Stimulated activated naive CD8-positive, alpha-beta T cell treated with anti-CD3 and anti-CD28 coated beads, Interleukin-15, Interleukin-2, amounts not matched to agents 100 ng/mL and 50 ng/mL, for 24 hours (primary cell): ENCODE measurements around the gene MYADML2.
"Not testable (repeated sequence)": the region's sequence is repeated elsewhere in the genome, so short reads cannot be mapped to it uniquely, and the experiment has no call there.

ENCODE experiments used
- H3K27ac Mint-ChIP-seq: one replicate; pipeline ENCODE4 v1.8.0; 2021; ENCODE audit warnings: mild to moderate bottlenecking, mixed read lengths
- H3K27me3 Mint-ChIP-seq: one replicate; pipeline ENCODE4 v1.8.0; 2021; ENCODE audit warnings: mixed read lengths
- H3K36me3 Mint-ChIP-seq: one replicate; pipeline ENCODE4 v1.8.0; 2021; ENCODE audit warnings: low read depth, mixed read lengths
- H3K4me1 Mint-ChIP-seq: one replicate; pipeline ENCODE4 v1.8.0; 2021; ENCODE audit warnings: low read depth, mixed read lengths
- H3K4me3 Mint-ChIP-seq: one replicate; pipeline ENCODE4 v1.8.0; 2021; ENCODE audit warnings: mild to moderate bottlenecking, mixed read lengths
- H3K9me3 Mint-ChIP-seq: one replicate; pipeline ENCODE4 v1.8.0; 2021; ENCODE audit warnings: mixed read lengths

Gene MYADML2

GRCh38 chr17:81955756-81956544 is 8.9 kb upstream of the MYADML2 start:
- no peaks in the 10 kb centered on the region for H3K4me1 Mint-ChIP-seq
- H3K4me3 Mint-ChIP-seq = no peak overlapping the region
- H3K9me3 Mint-ChIP-seq = no peaks in the 10 kb centered on the region
- H3K27me3 Mint-ChIP-seq = peaks cover 12% of the 10 kb centered on the region
- no peak overlapping the region for H3K27ac Mint-ChIP-seq
- H3K36me3 Mint-ChIP-seq = no peaks in the 10 kb centered on the region

DNA sequence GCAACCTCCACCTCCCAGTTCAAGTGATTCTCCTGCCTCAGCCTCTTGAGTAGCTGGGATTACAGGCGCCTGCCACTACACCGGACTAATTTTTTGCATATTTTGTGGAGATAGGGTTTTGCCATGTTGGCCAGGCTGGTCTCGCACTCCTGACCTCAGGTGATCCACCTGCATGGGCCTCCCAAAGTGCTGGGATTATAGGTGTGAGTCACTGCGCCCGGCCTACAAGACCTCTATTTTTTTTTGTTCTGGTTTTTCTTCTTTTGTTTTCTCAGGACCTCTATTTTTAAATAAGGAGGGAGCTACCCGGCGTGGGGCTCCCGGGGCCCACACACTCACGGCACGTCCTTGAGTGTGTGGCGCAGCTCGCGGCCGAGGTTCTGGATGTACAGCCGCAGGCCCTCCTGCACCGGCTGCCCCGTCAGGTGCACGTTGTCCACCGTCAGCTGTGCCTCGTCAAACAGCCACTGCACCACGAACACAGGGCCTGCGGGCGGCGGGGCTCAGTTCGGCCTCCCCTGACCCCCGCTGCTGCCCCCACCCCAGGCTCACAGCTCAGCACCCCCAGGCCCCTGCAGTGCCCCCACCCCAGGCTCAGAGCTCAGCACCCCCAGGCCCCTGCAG is 8.1 kb upstream of the MYADML2 start:
- H3K4me3 Mint-ChIP-seq = no peak overlapping the region
- H3K27me3 Mint-ChIP-seq = peaks cover 12% of the 10 kb centered on the region
- peak overlapping the region; percentile 52 for H3K27ac Mint-ChIP-seq
- H3K36me3 Mint-ChIP-seq = no peaks in the 10 kb centered on the region
- no peaks in the 10 kb centered on the region for H3K9me3 Mint-ChIP-seq
- H3K4me1 Mint-ChIP-seq = no peaks in the 10 kb centered on the region

GRCh38 chr17:81954131-81955057 is 7.4 kb upstream of the MYADML2 start:
- Mint-ChIP-seq H3K4me1 (no peaks in the 10 kb centered on the region), H3K4me3 (no peak overlapping the region), H3K36me3 (no peaks in the 10 kb centered on the region), H3K27ac (peak overlapping the region; percentile 52), H3K9me3 (no peaks in the 10 kb centered on the region), H3K27me3 (peaks cover 12% of the 10 kb centered on the region)

GRCh38 chr17:81953443-81953842 is 6.4 kb upstream of the MYADML2 start:
- not testable (repeated sequence) for H3K27ac Mint-ChIP-seq, H3K4me3 Mint-ChIP-seq, H3K36me3 Mint-ChIP-seq, H3K27me3 Mint-ChIP-seq, H3K9me3 Mint-ChIP-seq, H3K4me1 Mint-ChIP-seq

GRCh38 chr17:81952792-81953228 is 5.8 kb upstream of the MYADML2 start:
- Mint-ChIP-seq H3K9me3 (no peaks in the 10 kb centered on the region), H3K4me3 (no peak overlapping the region), H3K4me1 (no peaks in the 10 kb centered on the region), H3K27me3 (peaks cover under 1% of the 10 kb centered on the region), H3K27ac (no peak overlapping the region), H3K36me3 (no peaks in the 10 kb centered on the region)

DNA sequence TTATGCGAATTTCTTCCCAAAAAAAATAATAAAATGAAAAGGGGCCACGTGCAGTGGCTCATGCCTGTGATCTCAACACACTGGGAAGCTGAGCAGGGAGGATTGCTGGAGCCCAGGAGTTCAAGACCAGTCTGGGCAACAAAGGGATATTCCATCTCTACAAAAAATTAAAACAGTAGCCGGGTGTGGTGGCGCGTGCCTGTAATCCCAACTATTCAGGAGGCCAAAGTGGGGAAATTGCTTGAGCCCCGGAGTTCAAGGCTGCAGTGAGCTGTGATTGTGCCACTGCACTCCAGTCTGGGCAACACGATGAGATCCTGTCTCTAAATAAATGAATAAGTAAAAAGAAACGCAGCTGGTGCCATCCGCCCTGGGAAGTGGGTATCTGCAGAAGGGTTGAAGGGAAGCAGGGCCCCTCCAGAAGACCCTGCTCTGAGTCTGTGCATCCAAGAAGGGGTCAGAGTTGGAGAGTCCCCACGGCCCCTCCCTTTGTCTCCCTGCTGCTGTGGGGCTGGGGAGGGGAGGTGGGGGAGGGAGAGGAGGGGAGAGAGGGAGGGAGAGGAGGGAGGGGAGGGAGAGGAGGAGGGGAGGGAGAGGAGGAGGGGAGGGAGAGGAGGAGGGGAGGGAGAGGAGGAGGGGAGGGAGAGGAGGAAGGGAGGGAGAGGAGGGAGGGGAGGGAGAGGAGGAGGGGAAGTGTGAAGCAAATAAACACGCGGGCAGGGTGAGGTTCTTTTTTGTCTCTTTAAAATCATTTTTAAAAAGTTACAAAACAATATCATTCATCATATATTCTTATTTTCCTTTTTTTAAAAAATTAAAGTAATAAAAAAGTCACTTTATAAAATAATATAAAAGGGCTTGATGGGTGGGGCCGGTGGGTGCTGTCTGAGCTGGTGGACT is 5.0 kb upstream of the MYADML2 start:
- Mint-ChIP-seq H3K27ac (no peak overlapping the region), H3K4me1 (no peaks in the 10 kb centered on the region), H3K9me3 (no peaks in the 10 kb centered on the region), H3K27me3 (no peaks in the 10 kb centered on the region), H3K4me3 (no peak overlapping the region), H3K36me3 (no peaks in the 10 kb centered on the region)

GRCh38 chr17:81950501-81950900 is 3.5 kb upstream of the MYADML2 start:
- no peaks in the 10 kb centered on the region for H3K9me3 Mint-ChIP-seq
- no peak overlapping the region for H3K27ac Mint-ChIP-seq
- H3K4me1 Mint-ChIP-seq = no peaks in the 10 kb centered on the region
- no peaks in the 10 kb centered on the region for H3K27me3 Mint-ChIP-seq
- no peak overlapping the region for H3K4me3 Mint-ChIP-seq
- H3K36me3 Mint-ChIP-seq = no peaks in the 10 kb centered on the region

DNA sequence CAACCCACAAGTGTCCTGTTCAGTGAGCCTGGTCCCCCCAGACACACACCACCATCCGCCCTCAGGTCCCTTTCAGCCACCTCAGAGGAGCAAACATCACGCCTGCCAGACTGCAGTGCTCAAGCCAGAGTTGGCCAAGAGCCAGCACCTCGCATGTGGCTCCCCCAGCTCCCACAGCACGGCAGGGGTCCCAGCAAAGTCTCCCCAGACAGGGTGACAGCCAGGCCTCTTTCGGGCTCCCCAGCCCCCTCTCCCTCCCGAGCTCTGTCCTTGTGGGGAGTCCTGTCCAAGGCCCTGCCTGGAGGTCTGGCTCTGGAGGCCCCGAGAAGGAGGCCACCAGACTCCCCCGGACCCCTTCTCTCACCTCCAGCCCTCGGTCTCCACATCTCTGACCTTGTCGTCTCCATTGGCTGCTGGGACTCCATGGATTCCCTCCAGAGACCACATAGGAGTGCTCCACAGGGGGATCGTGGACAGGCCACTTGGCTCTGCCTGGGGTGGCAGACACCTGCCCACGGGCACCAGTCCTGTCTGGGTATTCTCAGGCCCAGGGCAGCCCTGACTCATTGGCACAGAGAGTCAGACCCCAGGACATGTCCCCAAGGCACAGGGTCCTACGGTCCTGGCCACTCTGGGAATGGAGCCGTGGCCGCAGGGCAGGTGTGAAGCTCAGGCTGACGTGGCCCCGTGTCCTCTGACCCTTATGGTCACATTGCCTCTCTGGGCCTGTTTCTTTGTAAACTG is 1.8 kb upstream of the MYADML2 start:
- H3K36me3 Mint-ChIP-seq = no peaks in the 10 kb centered on the region
- H3K9me3 Mint-ChIP-seq = no peaks in the 10 kb centered on the region
- H3K4me1 Mint-ChIP-seq = no peaks in the 10 kb centered on the region
- H3K27me3 Mint-ChIP-seq = no peaks in the 10 kb centered on the region
- H3K27ac Mint-ChIP-seq = no peak overlapping the region
- H3K4me3 Mint-ChIP-seq = no peak overlapping the region

DNA sequence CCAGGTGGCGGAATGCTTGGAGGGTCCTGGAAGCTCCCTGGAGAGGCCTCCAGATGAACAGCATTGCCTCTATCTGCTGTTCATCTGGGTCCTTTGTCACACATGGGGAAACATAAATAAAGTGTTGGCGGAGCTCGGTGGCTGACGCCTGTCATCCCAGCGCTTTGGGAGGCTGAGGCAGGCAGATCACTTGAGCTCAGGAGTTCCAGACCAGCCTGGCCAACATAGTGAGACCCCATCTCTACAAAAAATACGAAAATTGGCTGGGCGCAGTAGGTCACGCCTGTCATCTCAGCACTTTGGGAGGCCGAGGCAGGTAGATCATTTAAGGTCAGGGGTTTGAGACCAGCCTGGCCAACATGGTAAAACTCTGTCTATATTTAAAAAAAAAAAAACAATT is 2.2 kb downstream of the MYADML2 start:
- Mint-ChIP-seq H3K36me3 (no peaks in the 10 kb centered on the region), H3K27me3 (peaks cover 5% of the 10 kb centered on the region), H3K4me3 (no peak overlapping the region), H3K9me3 (no peaks in the 10 kb centered on the region), H3K27ac (no peak overlapping the region), H3K4me1 (no peaks in the 10 kb centered on the region)

GRCh38 chr17:81942167-81942553 is 4.9 kb downstream of the MYADML2 start:
- H3K36me3 Mint-ChIP-seq = no peaks in the 10 kb centered on the region
- no peaks in the 10 kb centered on the region for H3K9me3 Mint-ChIP-seq
- peaks cover 11% of the 10 kb centered on the region for H3K4me1 Mint-ChIP-seq
- no peak overlapping the region for H3K4me3 Mint-ChIP-seq
- H3K27me3 Mint-ChIP-seq = peaks cover 5% of the 10 kb centered on the region
- H3K27ac Mint-ChIP-seq = no peak overlapping the region

GRCh38 chr17:81941484-81942166 is 5.4 kb downstream of the MYADML2 start:
- peaks cover 5% of the 10 kb centered on the region for H3K27me3 Mint-ChIP-seq
- H3K9me3 Mint-ChIP-seq = no peaks in the 10 kb centered on the region
- no peak overlapping the region for H3K4me3 Mint-ChIP-seq
- no peaks in the 10 kb centered on the region for H3K36me3 Mint-ChIP-seq
- no peak overlapping the region for H3K27ac Mint-ChIP-seq
- peaks cover 12% of the 10 kb centered on the region for H3K4me1 Mint-ChIP-seq

GRCh38 chr17:81940538-81941483 is 6.2 kb downstream of the MYADML2 start:
- H3K4me3 Mint-ChIP-seq = no peak overlapping the region
- peaks cover 3% of the 10 kb centered on the region for H3K36me3 Mint-ChIP-seq
- H3K4me1 Mint-ChIP-seq = peaks cover 16% of the 10 kb centered on the region
- no peak overlapping the region for H3K27ac Mint-ChIP-seq
- H3K9me3 Mint-ChIP-seq = no peaks in the 10 kb centered on the region
- peaks cover 5% of the 10 kb centered on the region for H3K27me3 Mint-ChIP-seq
